ENCODE measurements around the gene DGCR6L.
"Not testable (repeated sequence)": the region's sequence is repeated elsewhere in the genome, so short reads cannot be mapped to it uniquely, and the experiment has no call there.

DGCR6L gene

GRCh38 chr22:20307448-20308447, 12.1 kb downstream of the DGCR6L start:
- DNase-seq, result not testable (repeated sequence)

- not testable (repeated sequence) for DNase-seq
These were observed 13.0 kb downstream of the DGCR6L start for GRCh38 chr22:20306646-20307447.

GRCh38 chr22:20305894-20306645, 13.8 kb downstream of the DGCR6L start:
- DNase-seq, result no peak

- DNase-seq, result not testable (repeated sequence)
These were observed 14.5 kb downstream of the DGCR6L start for GRCh38 chr22:20305230-20305893.

- no peak for DNase-seq
These were observed 15.2 kb downstream of the DGCR6L start for GRCh38 chr22:20304646-20305045.

- not testable (repeated sequence) for DNase-seq
These were observed 16.7 kb downstream of the DGCR6L start for GRCh38 chr22:20303229-20303534.

GRCh38 chr22:20302438-20303228, 17.2 kb downstream of the DGCR6L start:
- no peak for DNase-seq

- no peak for DNase-seq
These were observed 20.1 kb downstream of the DGCR6L start for GRCh38 chr22:20299746-20300136.

GRCh38 chr22:20298803-20299745, 20.8 kb downstream of the DGCR6L start:
- DNase-seq, result peak; percentile 93

- DNase-seq, result no peak
These were observed 21.6 kb downstream of the DGCR6L start for GRCh38 chr22:20298110-20298802.

- no peak for DNase-seq
These were observed 22.3 kb downstream of the DGCR6L start for GRCh38 chr22:20297414-20298109.

GRCh38 chr22:20296598-20296997, 23.3 kb downstream of the DGCR6L start:
- no peak for DNase-seq

GRCh38 chr22:20295262-20296064, 24.4 kb downstream of the DGCR6L start:
- no peak for DNase-seq

- DNase-seq, result no peak
These were observed 27.1 kb downstream of the DGCR6L start for GRCh38 chr22:20292673-20293232.

GRCh38 chr22:20292108-20292507, 27.8 kb downstream of the DGCR6L start:
- no peak for DNase-seq

GRCh38 chr22:20291604-20292063, 28.2 kb downstream of the DGCR6L start:
- DNase-seq, result no peak

- DNase-seq, result no peak
These were observed 28.6 kb downstream of the DGCR6L start for GRCh38 chr22:20291249-20291586.
